ENCODE data around the gene GJA3. TPM values are rescaled to one million over a fixed set of nuclear protein-coding genes. Genes with fewer than 3 reads are reported as not detected.

GJA3 gene
- total and polyA plus RNA-seq, 10 of the 15 experiments (the other 5 are each of a cell fraction or from before 2014, with no cell fraction given): 0.03 to 0.11 (median 0.04) TPM; not detected in 5

GRCh38 chr13:20130012-20130411, 30.8 kb downstream of the GJA3 start:
- no peak for DNase-seq (ENCODE audit: low read depth, low spot score)
- H2AFZ ChIP-seq (ENCODE audit: control insufficient read depth, low read depth, low read length): no peak overlapping the region
- H3K36me3 ChIP-seq (ENCODE audit: control insufficient read depth in 2 of 2, insufficient read depth in 2 of 2, low read length in 1 of 2): no peaks in the 10 kb centered on the region
- SMC1A ChIA-PET (ENCODE audit: uncharacterized antibody, unreplicated experiment): no interaction called here
- H3K27me3 ChIP-seq (replicated peaks in 1 of 2; ENCODE audit: control insufficient read depth in 2 of 2, insufficient read depth in 2 of 2, low read length in 1 of 2): peaks cover 2 to 5% of the 10 kb centered on the region in 2 experiments; a peak in 2 of 4 replicates
- 0% methylated on average over 2 of the region's 2 CpGs for WGBS (ENCODE audit: insufficient coverage, insufficient replicate concordance, low lambda C conversion rate, missing lambda C conversion rate)
- CTCF ChIA-PET: no interaction called here
- POLR2A ChIA-PET: no interaction called here
- H3K79me2 ChIP-seq (ENCODE audit: control insufficient read depth, insufficient read depth, low read length): no peaks in the 10 kb centered on the region
- H3K4me2 ChIP-seq (ENCODE audit: control insufficient read depth, insufficient read depth): no peak overlapping the region
- FAIRE-seq: peak; percentile 7
- no peak overlapping the region for H3K4me3 ChIP-seq
- RAD21 ChIA-PET (ENCODE audit: unreplicated experiment): no interaction called here
- H3K9me3 ChIP-seq (replicated peaks; ENCODE audit: control insufficient read depth, insufficient read depth, low read length): no peaks in the 10 kb centered on the region
- no peaks in the 10 kb centered on the region for H4K20me1 ChIP-seq (ENCODE audit: control insufficient read depth, insufficient read depth)
- no peak overlapping the region for H3K27ac ChIP-seq (ENCODE audit: control insufficient read depth, insufficient read depth)
- in situ Hi-C loops (cut with MboI) (no loop called here), intact Hi-C loops (cut with micrococcal nuclease; ENCODE audit: unreplicated experiment) (no loop called here)
- TF ChIP-seq RELA (IDR thresholded peaks at IDR 0.05; ENCODE audit: borderline replicate concordance, partially characterized antibody) (no peak), NFYB (IDR thresholded peaks at IDR 0.05; ENCODE audit: insufficient read depth, low read depth, low read length) (no peak), NRF1 (conservative IDR thresholded peaks at IDR 0.05; ENCODE audit: low read depth, low read length) (no peak), ASH2L (IDR thresholded peaks at IDR 0.05; ENCODE audit: borderline replicate concordance, low read depth) (no peak), KAT2A (conservative IDR thresholded peaks at IDR 0.05; ENCODE audit: control insufficient read depth, low read depth, low read length) (no peak), EP300 (IDR thresholded peaks at IDR 0.05; ENCODE audit: borderline replicate concordance in 1 of 2, control insufficient read depth in 1 of 2, low read depth in 2 of 2, low read length in 2 of 2) (no peak), SUZ12 (IDR thresholded peaks at IDR 0.05; ENCODE audit: unreplicated experiment) (no peak), FOS (IDR thresholded peaks at IDR 0.05; ENCODE audit: borderline replicate concordance, extremely low read depth, insufficient read length) (no peak), RFX5 (IDR thresholded peaks at IDR 0.05; ENCODE audit: low read depth, low read length) (no peak)
- no peaks in the 10 kb centered on the region for H3K4me1 ChIP-seq (ENCODE audit: control insufficient read depth, insufficient read depth, low read length)
- no peak overlapping the region for H3K9ac ChIP-seq (ENCODE audit: control insufficient read depth, insufficient read depth, low read length)
- no peak for ATAC-seq
- no TSS peak for BruUV-seq (replicated peaks)

All from GM12878 (cell line).